ENCODE results near the gene CETP. TPM values are rescaled to one million over a fixed set of nuclear protein-coding genes. Genes with fewer than 3 reads are reported as not detected.

Gene CETP
- total RNA-seq, 1 donor from 2014 or later = 0.16 TPM

DNA sequence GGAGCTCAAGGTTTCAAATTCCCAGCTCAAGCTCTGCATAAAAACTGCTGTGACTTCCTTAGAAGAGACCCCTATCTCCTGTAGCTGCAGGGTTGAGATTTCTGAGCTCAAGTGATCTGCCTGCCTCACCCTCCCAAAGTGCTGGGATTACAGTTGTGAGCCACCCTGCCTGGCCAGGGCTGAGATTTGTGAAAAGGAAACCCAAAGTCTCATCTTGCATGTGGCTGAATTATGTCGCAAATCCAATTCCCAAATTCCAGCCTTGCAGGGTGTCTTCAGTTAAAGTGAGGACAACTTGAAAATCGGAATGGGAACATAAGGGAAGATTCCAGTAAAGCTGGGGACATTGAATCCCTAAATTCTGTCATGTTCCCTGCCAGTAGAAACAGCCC, 14.2 kb upstream of the CETP start:
- H3K9me3 ChIP-seq (replicated peaks) = no peaks in the 10 kb centered on the region
- H3K4me1 ChIP-seq = peaks cover 9% of the 10 kb centered on the region
- TF ChIP-seq, protein P1, sequence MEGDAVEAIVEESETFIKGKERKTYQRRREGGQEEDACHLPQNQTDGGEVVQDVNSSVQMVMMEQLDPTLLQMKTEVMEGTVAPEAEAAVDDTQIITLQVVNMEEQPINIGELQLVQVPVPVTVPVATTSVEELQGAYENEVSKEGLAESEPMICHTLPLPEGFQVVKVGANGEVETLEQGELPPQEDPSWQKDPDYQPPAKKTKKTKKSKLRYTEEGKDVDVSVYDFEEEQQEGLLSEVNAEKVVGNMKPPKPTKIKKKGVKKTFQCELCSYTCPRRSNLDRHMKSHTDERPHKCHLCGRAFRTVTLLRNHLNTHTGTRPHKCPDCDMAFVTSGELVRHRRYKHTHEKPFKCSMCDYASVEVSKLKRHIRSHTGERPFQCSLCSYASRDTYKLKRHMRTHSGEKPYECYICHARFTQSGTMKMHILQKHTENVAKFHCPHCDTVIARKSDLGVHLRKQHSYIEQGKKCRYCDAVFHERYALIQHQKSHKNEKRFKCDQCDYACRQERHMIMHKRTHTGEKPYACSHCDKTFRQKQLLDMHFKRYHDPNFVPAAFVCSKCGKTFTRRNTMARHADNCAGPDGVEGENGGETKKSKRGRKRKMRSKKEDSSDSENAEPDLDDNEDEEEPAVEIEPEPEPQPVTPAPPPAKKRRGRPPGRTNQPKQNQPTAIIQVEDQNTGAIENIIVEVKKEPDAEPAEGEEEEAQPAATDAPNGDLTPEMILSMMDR (IDR thresholded peaks at IDR 0.05; ENCODE audit: borderline replicate concordance) = no peak
- no peak for DNase-seq
- no peak overlapping the region for H3K4me3 ChIP-seq
- no peak overlapping the region for H3K27ac ChIP-seq (replicated peaks)
- intact Hi-C loops (cut with micrococcal nuclease) = loop anchor here (10.0 kb wide), 1 partner anchor 83 kb away; the partner anchor contains the start of gene SLC12A3
- H3K27me3 ChIP-seq (ENCODE audit: low read depth) = no peaks in the 10 kb centered on the region
- H3K36me3 ChIP-seq = peaks cover 37% of the 10 kb centered on the region

DNA sequence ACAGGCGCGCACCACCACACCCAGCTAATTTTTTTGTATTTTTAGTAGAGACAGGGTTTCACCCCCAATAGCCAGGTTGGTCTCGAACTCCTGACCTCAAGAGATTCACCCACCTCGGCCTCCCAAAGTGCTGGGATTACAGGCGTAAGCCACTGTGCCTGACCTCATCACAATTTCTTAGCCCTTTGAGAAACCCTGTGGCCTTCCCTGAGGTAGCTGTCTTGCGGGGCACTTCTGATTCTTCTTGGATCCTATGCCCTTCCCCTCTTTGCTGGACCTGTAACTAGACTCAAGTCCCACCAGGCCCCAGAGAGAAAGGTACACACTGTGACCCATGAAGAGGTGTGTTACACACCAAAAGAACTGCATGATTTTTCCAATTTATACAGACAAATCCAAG, 13.5 kb upstream of the CETP start:
- TF ChIP-seq, protein P1 (IDR thresholded peaks at IDR 0.05; ENCODE audit: borderline replicate concordance) = no peak
- Histone ChIP-seq H3K27me3 (ENCODE audit: low read depth) (no peaks in the 10 kb centered on the region), H3K36me3 (peaks cover 31% of the 10 kb centered on the region), H3K4me1 (peaks cover 9% of the 10 kb centered on the region), H3K9me3 (replicated peaks) (no peaks in the 10 kb centered on the region), H3K4me3 (no peak overlapping the region), H3K27ac (replicated peaks) (no peak overlapping the region)
- DNase-seq = no peak
- intact Hi-C loops (cut with micrococcal nuclease) = loop anchor here (10.0 kb wide), 1 partner anchor 83 kb away; the partner anchor contains the start of gene SLC12A3

DNA sequence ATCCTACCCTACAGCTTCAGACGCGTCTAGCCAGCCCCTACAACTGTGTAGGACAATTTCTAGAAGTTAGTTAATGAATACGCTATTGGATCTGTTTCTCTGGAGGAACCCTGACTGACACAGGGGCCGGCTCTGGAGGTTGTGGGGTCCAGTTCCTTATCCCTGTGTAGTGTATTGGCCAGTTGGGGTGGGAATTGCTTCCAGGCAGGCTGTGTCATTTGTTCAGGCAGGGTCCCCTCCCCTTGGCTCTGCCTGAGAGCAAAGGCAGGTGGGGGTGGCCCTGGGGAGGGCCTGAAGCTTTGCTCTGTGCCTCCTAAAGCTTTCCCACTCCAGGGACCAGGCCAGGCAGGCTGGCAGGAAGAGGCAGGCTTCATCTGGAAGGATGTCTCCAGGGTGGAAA, 11.7 kb upstream of the CETP start:
- peaks cover 9% of the 10 kb centered on the region for H3K4me1 ChIP-seq
- H3K4me3 ChIP-seq = no peak overlapping the region
- peaks cover 13% of the 10 kb centered on the region for H3K36me3 ChIP-seq
- TF ChIP-seq, protein P1 (IDR thresholded peaks at IDR 0.05; ENCODE audit: borderline replicate concordance) = no peak
- H3K27ac ChIP-seq (replicated peaks) = no peak overlapping the region
- no peaks in the 10 kb centered on the region for H3K27me3 ChIP-seq (ENCODE audit: low read depth)
- H3K9me3 ChIP-seq (replicated peaks) = no peaks in the 10 kb centered on the region
- no peak for DNase-seq
- intact Hi-C loops (cut with micrococcal nuclease) = no loop called here

DNA sequence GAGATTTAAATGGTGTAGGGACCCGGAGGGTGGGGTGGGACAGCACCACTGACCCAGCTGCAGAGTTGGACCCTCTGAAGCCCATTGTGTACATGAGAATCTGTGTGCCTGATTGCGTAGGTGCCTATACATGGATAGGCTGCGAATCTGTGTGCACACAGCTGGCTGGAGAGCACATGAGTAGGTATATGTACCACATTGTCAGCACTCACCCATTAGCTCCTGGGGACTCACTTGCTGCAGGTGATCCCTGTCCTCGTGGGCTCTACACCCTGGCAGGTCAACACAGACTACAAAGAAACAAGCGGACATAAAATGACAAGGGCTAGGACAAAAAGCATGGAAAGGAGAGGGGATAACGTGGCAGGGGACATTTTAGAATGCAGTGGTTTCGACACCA, 11.3 kb upstream of the CETP start:
- Histone ChIP-seq H3K9me3 (replicated peaks) (no peaks in the 10 kb centered on the region), H3K4me3 (no peak overlapping the region), H3K27ac (replicated peaks) (no peak overlapping the region), H3K36me3 (peaks cover 9% of the 10 kb centered on the region), H3K27me3 (ENCODE audit: low read depth) (no peaks in the 10 kb centered on the region), H3K4me1 (peaks cover 5% of the 10 kb centered on the region)
- intact Hi-C loops (cut with micrococcal nuclease) = no loop called here
- TF ChIP-seq, protein P1 (IDR thresholded peaks at IDR 0.05; ENCODE audit: borderline replicate concordance) = no peak
- DNase-seq = no peak

DNA sequence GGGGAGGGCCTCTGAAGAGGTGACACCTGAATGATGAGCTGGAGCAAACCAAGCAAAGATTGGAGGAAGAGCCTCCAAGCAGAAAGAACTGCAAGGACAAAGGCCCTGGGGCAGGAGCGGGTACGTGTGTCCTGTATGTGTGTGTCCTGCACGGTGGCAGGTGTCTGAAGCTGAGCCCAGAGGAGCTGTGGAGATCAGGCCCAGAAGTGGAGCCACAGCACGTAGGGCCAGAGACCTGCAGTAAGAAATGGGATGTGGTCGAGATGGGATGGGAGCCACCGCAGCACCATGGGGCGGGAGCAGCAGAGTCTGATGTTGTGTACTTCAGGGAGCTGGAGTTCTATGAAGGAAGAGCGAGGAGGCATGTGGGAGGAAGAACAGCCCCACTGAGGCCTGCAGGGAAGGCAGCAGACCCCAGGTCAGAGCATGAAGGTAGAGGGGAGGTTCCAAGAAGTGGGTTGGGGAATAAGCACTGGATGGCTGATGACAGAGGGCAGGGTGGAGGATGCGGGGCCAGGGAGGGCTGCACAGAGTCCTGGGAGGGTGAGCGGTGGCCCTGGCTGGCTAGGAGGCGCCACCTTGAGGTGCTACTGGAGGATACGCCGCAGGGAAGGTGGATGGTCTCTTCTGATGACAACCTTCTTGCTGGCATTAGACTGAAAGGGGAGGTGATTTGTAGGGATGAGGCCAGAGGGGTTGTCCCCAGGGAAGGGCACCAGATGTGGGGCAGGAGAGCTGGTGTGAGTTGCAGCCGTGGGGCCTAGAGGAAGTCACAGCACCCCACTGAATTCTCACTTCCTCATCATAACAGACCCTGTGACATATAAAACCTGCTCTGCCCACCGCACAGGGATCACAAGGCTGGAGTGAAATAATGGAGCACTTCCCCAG, 10.6 kb upstream of the CETP start:
- peak; percentile 23 for DNase-seq
- TF ChIP-seq, protein P1 (IDR thresholded peaks at IDR 0.05; ENCODE audit: borderline replicate concordance) = peak; percentile 68
- Histone ChIP-seq H3K36me3 (peaks cover 5% of the 10 kb centered on the region), H3K9me3 (replicated peaks) (no peaks in the 10 kb centered on the region), H3K4me1 (peaks cover 1% of the 10 kb centered on the region), H3K27ac (replicated peaks) (no peak overlapping the region), H3K27me3 (ENCODE audit: low read depth) (no peaks in the 10 kb centered on the region), H3K4me3 (no peak overlapping the region)
- intact Hi-C loops (cut with micrococcal nuclease) = no loop called here
